DLD1 (cell line): ENCODE data around the gene GZF1.

Experiments used
- in situ Hi-C: cut with HindIII; loops from 2 replicates; pipeline ENCODE4 v1.10.0; 2017; ENCODE audit warnings: low sequenced_read_pairs

The GZF1 gene

DNA sequence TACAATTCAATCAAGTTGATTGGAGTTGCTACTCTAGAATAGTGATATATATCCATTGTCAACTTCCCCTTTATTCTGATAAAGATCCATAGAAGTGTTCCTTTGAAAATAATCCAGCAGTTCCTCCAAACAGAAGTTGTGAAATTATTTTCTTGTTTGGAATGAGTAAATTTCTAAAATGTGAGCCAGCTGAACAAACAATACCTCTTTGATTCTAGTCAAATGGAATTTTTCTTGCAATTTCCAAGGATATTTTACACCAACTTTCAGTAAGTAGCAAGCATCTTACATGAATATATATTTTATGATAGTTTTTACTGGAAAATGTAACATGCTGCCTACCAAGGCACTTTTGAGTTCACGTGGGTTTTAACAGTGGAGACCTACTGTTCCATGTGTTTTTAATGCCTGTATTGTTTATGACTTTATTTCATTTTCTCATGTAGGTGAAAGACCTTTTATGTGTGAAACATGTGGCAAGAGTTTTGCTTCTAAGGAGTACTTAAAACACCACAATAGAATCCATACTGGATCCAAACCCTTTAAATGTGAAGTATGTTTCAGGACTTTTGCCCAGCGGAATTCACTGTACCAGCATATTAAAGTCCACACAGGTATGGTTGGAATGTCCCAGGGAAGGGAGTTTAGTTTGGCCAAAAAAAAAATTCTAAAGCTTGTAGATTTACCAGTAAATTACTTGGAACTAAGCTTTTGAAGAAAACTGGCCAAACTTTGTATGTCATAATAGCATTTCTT, 6.5 kb downstream of the GZF1 start:
- in situ Hi-C loops = no loop called here

DNA sequence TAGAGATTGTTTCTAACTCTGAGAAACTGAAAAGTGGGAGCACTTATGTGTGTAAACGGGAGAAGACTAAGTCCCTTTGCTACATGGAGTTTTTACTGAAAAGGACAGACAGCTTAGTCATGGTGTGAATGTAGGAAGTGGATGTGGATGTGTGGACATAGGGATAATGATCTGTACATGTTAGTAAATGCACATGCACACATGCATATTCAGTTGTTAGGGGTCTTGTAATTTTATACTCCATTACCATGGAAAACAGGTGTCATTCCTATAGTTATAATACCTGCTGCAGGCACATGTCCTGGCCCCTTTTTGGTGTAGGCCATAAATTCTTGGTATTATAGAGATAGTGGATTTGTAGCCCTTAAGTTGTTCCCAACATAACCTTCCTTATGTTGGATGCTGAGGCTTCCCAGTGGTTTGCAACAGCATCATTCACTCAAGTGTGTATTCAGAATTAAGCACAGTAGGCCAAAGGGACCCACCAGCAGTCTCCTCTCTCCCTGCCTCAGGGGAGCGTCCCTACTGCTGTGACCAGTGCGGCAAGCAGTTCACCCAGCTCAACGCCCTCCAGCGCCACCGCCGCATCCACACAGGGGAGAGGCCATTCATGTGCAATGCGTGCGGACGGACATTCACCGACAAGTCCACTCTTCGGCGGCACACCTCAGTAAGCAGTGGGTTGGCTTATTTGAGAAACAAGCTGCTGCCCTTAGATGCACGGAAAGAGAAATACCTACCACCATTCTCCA, 7.3 kb downstream of the GZF1 start:
- in situ Hi-C loops = no loop called here

DNA sequence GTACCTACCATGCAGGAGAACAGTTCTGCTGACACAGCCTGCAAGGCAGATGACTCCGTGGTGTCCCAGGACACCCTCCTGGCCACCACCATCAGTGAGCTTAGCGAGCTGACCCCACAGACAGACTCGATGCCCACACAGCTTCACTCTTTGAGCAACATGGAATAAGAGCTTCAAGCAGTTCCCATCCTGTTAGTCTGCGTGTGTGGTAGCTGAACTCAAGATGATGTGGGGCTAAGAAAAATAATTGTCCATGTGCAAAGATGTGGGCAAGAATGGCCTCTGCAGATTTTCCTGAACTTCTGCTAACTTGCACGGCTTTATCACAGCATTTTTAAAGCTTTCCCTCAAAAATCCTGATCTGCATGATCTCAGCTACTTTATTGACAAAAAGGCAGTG, 8.3 kb downstream of the GZF1 start:
- in situ Hi-C loops = no loop called here

DNA sequence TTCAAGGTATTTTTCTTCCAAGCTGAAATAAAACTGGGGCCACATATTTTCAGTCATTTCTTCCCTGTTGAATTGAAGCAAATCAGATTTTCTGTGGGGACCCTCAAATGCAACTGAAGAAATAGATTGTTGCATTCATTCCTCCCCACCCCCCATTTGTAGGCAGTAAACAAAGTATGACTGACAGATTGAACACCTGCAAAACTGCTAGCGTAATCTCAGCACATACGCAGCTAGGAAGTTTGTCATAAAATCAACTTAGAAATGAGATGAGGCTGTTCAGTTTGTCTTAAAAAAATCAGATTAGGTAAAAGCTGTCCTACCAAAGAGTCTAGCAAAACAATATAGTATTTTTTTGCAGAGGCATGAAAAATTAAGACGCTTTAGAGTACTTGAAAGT, 8.9 kb downstream of the GZF1 start:
- in situ Hi-C loops = no loop called here

DNA sequence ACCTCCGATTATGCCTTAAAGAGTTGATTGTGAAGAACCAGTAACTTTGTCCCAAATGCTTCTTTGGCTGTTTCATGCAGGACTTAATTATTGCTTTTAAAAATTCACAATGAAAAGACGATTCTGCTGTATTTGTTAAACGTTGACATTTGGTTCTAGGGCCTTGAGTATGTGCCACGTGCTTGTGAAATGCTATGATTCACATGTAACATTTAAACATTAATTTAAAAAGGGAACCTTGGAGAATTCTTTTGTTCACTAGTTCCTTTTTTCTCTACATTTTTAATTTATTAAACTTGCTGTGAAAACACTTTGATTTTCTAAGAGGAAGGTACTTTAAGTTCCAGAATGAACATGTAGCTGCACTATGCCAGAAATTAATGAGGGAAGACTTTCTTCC, 9.5 kb downstream of the GZF1 start:
- in situ Hi-C loops = no loop called here

DNA sequence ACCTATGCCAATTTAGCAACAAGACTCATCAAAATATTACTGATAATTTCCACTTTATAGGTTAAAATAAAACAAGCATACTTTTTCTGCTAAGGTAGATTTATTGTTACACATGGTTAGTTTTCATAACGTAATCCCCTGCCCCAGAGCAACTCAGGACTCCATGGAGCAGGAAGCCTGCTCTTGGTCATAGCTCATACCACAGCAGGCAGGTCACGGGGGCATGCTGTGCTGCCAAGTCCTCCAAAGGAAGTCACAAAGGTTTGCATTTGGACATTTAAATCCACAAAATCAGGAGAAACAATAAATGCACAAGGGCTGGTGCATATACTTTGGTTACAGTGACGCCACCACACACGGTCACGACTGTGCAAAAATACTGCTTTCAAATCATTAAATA, 12.5 kb downstream of the GZF1 start:
- in situ Hi-C loops = no loop called here

DNA sequence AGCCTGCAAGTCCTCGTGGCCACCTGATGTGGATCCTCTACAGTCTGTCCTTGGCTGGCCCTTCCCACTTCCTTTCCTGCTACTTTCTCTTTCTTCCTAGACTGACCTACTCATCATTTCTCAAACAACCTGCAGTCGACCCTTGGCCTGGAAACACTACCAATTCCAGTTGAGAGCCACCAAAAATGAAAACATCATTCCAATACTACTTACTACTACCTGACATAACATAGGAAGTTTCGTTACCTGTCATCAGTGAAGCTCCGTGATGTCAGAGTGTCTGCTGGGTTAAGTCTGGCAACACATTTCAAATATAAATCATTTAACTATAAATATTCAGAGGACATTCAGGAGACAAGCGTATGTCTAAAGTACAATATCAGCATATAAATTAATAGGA, 13.8 kb downstream of the GZF1 start:
- in situ Hi-C loops = no loop called here

DNA sequence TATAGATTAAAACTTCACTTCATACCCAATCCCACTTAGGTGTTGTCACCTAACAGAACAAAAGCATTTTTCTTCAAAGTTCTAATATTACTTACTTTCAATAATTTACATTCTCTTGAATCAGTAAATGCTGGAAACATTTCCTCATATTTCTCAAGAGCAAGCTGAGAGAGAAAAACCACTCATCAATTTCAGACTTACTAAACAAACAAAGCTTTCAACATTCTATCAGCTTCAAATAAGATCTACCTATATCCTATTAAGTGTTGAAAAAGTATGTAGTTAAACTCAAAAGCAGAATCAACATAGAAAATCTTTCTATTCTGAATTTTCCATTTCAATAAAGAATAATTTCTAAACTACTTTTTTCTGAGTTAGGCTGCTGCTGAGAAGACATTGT, 17.8 kb downstream of the GZF1 start:
- in situ Hi-C loops = no loop called here

DNA sequence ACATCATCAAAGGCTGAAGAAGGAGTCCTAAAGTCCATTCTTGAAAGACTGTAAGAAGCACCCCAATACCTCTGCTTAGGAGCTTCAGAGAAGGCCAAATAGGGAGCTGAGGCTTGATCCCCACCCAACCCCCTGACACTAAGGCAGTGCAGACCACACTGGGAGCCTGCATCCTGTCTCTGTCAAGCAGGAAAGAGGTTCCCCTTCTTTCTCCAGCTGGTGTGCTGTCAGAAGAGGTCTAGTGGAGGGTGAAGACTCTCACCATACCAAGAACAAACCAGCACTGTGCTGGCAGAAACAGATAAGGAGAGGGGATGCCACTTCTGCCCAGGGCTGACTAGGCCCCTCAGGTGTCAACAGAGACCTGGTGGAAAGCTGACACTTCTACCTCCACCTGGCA, 19.9 kb downstream of the GZF1 start:
- in situ Hi-C loops = no loop called here

DNA sequence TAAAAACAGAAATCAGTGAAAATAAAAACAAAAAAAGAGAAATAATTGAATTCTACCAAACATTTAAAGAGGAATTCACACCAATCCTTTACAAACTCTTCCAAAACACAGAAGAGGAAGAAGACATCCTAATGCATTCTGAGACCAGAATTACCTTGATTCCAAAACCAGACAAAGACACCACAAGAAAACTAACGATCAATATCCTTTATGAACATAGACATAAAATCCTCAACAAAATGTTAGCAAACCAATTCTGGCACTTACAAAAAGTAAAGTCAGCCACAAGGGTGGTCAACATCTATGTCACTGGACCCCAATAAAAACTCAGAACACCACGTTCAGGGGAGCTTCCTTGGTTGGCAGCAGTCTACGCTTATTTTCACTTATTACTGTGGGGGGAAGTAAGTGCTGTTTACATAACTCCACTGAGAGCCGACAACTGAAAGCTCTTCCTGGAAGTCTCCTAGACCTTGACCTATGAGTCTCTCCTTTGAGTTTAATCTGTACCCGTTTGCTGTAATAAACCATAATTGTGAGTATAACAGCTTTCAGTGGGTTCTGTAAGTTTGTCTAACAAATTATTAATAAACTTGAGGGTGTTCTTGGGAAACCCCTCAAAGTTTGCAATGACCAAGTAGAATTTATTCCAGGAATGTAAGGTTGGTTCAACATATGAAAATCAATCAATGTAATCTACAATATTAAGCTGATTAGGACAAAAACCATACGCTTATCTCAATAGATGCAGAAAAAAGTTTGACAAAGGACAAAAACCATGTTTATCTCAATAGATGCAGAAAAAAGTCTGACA, 24.5 kb downstream of the GZF1 start:
- in situ Hi-C loops = no loop called here

DNA sequence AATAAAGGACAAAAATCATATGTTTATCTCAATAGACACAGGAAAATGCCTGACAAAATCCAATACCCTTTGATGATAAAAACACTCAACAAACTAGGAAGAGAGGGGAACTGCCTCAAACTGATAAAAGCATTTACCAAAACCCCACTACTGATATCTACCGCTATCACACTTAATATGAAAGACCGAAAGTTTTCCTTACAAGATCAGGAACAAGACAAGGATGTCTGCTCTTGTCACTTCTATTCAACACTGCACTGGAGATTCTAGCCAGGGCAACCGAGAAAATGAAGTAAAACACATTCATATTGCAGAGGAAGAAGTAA, 25.1 kb downstream of the GZF1 start:
- in situ Hi-C loops = no loop called here

DNA sequence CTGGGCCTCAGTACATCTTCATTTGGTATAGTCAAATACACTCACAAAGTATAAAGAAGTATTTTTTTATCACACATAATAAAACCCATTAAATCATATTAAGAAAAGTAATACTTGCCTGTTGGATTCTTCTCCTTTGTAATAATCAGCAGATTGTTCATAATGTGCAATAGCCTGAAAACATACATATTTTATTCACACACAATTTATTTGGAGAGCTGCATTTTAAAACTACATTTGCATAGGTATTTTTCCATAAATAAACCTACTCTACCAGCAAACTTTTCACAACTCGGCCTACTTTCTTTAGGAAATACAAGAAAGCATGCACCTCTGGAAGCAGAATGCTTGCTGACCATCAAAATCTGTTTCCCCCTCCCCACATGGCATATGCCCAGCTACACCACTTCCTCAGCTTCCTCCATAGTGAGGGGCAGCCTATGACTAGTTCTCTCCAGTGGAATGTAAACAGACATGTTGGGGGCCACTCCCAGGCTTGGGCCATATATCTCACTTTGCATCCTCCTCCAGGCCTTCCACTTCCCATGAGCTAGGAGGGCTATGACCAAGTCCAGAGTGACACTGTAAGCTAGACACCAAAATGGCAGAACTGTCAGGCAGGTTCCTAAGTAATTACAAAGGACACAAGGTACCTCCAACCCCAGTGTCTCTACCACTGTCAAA, 28.3 kb downstream of the GZF1 start:
- in situ Hi-C loops = no loop called here

DNA sequence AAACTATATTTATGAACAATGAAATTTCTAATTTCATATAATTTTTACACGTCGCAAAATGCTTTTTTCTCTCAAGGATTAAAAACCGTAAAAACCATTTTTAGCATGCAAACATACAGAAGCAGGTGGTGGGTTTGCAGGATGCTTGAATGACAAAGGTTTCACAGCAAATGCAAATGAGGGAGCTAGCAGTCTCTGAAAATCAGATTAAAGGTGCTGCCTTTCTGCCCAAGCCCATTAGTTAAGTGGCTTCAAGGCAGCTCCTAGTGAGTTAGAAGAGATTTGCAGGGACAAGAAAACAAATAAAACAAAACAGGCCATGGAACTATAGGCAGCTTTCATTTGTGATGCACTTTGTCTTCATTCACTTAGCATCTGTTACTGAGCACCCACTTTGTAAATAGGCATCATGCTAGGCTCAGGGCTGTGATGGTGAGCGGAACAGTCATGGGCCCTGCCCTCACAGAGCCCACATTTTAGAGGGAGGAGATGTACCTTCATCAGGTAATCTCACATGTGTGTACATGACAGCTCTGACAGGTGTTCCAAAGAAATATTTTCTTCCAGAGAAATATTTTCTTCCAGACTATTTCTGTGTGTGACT, 29.8 kb downstream of the GZF1 start:
- in situ Hi-C loops = no loop called here

DNA sequence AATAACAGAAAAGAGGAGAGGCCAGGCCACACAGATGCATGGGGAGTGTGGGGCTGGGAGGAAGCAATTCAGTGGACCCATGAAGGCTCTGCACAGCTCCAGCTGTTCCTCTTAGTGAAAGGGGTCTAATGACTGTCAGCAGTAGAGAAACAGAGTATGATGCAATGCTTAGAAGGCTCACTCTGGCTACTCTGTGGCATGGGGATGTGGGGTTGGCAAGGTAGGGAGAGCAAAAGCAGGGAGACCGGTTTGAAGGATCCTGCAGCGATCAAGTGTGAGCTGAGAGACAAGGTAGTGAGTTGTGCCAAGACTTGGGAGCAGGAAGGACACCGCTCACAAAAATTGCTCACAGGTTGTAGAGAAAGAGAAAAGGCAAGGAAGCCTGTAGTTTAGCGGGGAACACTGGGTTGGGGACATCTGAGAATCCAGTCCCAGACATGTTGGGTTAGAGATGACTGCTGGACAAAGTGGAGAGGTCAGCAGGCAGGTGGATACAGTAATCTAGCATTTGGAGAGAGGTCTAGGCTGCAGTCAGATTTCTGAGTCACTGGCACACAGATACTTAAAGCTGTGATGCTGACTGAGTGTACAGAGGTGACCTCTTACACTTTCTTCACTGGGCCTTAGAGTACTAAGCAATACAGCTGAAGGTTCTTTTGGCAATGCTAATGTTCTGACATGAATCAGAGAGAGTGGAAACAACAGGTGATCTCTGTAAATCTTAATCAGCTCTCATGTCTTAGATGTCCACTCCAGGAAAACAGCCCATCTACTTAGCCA, 32.2 kb downstream of the GZF1 start:
- in situ Hi-C loops = no loop called here

DNA sequence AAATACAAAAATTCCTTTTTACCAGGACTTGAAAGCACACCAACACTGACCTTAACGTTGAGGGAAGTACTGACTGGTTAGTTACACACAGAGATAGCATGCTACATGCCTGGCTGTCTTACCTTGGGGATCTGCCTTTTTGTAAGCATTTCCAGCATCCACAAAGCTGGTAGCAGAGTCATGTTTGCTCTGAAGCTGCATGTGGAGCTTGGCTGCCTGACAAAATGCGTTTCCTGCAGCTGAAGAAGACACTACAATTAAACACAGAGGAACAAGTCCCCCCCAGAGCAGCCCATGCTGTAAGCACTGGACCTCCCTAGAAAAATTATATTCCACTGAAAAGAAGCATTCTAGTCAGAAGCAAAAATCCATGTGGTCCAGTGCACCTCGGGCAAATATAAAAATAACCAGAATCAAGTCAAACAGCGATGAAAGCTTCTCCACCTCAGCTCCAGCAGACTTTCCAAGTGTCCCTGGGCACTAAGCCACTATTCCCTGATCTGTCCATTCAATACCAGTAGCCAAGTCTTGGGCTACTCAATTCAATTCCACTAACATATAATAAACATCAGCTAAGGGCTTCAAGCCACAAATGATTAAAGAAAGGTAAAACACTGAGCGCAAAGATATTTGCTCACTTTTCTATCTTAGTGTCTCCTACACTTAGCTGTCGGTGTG, 35.1 kb downstream of the GZF1 start:
- in situ Hi-C loops = no loop called here

DNA sequence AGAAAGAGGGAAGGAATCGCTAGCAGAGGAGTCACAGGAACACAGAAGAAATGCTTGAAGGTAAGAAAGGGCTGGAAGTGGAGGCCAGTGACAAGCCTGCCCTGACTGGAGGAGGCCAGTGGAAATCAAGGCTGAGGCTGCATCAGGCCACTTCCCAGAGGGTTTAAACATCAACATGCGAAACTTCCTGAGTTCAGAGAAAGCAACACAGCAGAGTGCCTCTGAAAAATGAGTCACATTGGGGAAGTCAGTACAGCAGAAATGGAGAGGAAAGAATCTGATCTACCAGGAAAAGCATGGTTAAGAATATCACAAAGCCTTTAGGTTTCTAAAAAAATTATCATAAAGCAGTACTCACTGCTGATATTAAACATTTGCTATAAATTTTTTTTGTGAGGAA, 36.0 kb downstream of the GZF1 start:
- in situ Hi-C loops = no loop called here

DNA sequence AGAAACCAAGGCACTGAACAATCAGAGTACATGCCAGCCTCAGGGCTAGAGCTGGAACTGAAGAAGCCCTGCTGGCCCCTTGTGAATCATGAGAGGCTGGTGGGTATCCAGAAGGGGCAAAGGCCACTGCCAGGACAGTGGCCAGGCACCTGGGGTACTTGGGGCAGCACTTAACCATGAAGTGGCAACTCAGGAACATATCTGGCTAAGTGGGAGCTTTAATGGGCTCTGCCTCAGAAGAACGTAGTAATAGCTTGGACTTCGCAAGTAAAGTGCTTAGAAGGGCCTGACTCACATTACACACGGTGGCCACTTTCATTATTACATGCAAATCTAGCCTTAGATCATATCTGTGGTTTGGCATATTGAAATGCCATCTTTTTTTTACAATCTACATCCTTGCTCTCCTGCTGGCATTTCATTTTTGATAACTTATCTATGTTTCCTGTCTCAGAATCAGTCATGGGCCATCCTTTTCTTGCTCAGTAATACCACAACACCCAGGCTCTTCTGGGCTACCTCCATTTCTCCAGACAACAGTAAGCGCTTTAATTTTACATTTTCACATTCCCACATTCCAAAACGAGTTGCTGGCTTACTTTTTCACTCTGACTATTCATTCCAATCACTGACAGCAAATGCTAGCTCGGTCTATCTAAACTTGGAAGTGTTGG, 37.7 kb downstream of the GZF1 start:
- in situ Hi-C loops = loop anchor here (25.0 kb wide), 1 partner anchor 213 kb away; the partner anchor contains the start of gene CST9

DNA sequence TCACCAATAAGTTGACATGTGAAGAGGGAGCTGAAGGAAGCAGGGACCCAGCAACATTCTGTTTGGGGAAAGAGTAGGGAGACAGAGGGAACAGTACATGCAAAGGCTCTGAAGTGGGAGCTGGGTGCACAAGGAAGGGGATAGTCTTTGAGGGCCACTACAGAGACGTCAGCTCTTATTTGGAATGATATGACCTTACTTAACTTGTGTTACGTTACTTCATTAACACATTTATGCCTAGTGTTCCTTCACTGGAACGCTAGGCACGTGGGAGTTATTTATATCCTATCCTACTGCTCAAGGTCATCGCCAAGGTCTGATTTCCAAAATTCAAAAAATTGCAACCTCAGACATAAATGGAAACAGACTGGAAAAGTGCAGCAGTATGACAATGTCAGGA, 39.1 kb downstream of the GZF1 start:
- in situ Hi-C loops = loop anchor here (25.0 kb wide), 1 partner anchor 211 kb away; the partner anchor contains the start of gene CST9

DNA sequence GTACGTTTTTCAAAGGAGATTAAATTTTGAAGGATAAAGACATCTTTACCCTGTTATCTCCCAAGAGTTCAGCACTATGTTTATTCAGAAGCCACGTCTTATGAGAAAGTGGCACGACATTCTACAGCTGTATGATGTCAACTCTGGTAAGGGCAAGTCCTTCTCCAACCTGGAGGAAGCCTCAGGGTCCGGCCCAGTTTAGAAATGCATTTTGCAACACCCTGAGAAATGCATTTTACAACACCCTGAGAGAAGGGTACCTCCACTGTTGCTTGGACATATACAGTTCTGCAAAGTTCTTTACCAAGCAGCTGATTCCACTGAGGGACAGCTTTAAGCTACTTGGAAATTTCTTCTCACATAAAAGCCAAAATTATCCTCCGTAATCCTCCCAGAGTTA, 41.8 kb downstream of the GZF1 start:
- in situ Hi-C loops = loop anchor here (25.0 kb wide), 1 partner anchor 209 kb away; the partner anchor contains the start of gene CST9
